ENCODE data around the gene CDR2. TPM values are rescaled to one million over a fixed set of nuclear protein-coding genes. Genes with fewer than 3 reads are reported as not detected.

The CDR2 gene
- total RNA-seq, 1 experiment from 2014 or later: 14.7 TPM

DNA sequence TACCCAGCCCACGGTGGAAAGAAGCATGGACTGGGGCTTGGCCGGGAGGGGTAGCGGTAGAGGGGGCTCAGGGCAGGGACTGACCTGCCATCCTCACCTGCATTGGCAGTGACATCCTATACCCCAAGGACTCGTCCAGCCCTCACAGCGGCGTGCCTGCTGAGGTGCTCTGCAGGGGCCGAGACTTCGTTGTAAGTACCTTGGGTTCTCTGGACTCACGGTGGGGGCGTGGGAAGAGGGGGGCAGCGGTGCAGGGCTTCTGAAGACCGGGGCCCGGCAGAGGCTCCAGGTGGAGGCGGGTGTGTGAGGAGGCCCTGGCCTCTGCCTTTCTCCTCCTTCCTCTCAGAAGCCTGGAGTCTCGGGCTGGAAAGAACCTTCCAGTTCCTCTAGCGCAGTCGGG lies 51.7 kb downstream of the CDR2 start:
- Histone ChIP-seq H3K27ac (ENCODE audit: low read length) (no peak overlapping the region), H3K4me2 (ENCODE audit: low read length) (no peak overlapping the region), H3K27me3 (ENCODE audit: low read length) (no peaks in the 10 kb centered on the region), H3K9me3 (ENCODE audit: low read length) (no peaks in the 10 kb centered on the region), H2AFZ (ENCODE audit: low read length) (no peak overlapping the region), H4K20me1 (ENCODE audit: low read length) (no peaks in the 10 kb centered on the region), H3F3A (ENCODE audit: low read length, unreplicated experiment) (no peaks in the 10 kb centered on the region), H3K4me1 (ENCODE audit: insufficient read depth, low read length) (no peaks in the 10 kb centered on the region), H3K9me2 (replicated peaks; ENCODE audit: low read length) (no peaks in the 10 kb centered on the region), H3K36me3 (ENCODE audit: low read depth, low read length) (peaks cover 18% of the 10 kb centered on the region; the same call in 1 of the 2 replicates), H3K4me3 (ENCODE audit: low read length) (no peak overlapping the region), H3K9ac (ENCODE audit: low read length) (no peak overlapping the region), H3K79me2 (ENCODE audit: low read length) (no peaks in the 10 kb centered on the region)
- ChIA-PET POLR2A (ENCODE audit: unreplicated experiment) (no interaction called here), CTCF (no interaction called here)
- no TSS peak for BruUV-seq (replicated peaks)
- ATAC-seq (no peak), DNase-seq (no peak)
- intact Hi-C loops (cut with micrococcal nuclease): loop anchor here (5.0 to 10.0 kb wide), 2 partner anchors 52 to 1165 kb away; partner anchors contain the start of genes CDR2 and LDAF1
- TF ChIP-seq EZH2 (IDR thresholded peaks at IDR 0.05; ENCODE audit: low read length, unreplicated experiment) (no peak), EZH2phosphoT487 (IDR thresholded peaks at IDR 0.05; ENCODE audit: borderline replicate concordance, low read length) (no peak)
- TF ChIP-seq, protein P1, sequence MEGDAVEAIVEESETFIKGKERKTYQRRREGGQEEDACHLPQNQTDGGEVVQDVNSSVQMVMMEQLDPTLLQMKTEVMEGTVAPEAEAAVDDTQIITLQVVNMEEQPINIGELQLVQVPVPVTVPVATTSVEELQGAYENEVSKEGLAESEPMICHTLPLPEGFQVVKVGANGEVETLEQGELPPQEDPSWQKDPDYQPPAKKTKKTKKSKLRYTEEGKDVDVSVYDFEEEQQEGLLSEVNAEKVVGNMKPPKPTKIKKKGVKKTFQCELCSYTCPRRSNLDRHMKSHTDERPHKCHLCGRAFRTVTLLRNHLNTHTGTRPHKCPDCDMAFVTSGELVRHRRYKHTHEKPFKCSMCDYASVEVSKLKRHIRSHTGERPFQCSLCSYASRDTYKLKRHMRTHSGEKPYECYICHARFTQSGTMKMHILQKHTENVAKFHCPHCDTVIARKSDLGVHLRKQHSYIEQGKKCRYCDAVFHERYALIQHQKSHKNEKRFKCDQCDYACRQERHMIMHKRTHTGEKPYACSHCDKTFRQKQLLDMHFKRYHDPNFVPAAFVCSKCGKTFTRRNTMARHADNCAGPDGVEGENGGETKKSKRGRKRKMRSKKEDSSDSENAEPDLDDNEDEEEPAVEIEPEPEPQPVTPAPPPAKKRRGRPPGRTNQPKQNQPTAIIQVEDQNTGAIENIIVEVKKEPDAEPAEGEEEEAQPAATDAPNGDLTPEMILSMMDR (conservative IDR thresholded peaks at IDR 0.05; ENCODE audit: low read depth, low read length): no peak

DNA sequence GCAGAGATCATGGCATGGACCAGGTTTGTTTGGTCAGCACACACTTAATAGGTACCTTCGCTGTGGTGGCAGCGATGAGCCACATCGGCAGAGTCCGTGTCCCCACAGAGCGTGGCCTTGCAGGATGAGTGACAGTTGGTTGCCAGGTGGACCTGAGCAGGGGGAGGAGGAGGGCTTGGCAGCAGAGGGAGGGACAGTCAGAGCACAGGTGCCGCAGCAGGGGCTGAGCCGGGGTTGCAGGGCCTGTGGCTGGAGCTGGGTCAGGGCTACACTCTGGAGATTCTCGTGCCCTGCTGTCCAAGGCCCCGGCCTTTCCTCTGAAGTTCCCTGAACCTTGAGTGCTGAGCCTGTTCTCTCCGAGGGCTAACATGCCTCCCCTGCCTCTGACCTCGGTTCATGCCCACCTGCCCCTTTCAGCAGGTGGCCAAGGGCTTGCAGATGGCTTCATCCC lies 52.4 kb downstream of the CDR2 start:
- H2AFZ ChIP-seq (ENCODE audit: low read length): no peak overlapping the region
- no peak overlapping the region for H3K4me2 ChIP-seq (ENCODE audit: low read length)
- H3K4me1 ChIP-seq (ENCODE audit: insufficient read depth, low read length): no peaks in the 10 kb centered on the region
- no peaks in the 10 kb centered on the region for H3K9me3 ChIP-seq (ENCODE audit: low read length)
- CTCF ChIA-PET: no interaction called here
- TF ChIP-seq, protein P1 (conservative IDR thresholded peaks at IDR 0.05; ENCODE audit: low read depth, low read length): no peak
- TF ChIP-seq EZH2 (IDR thresholded peaks at IDR 0.05; ENCODE audit: low read length, unreplicated experiment) (no peak), EZH2phosphoT487 (IDR thresholded peaks at IDR 0.05; ENCODE audit: borderline replicate concordance, low read length) (no peak)
- H3K79me2 ChIP-seq (ENCODE audit: low read length): no peaks in the 10 kb centered on the region
- peaks cover 18% of the 10 kb centered on the region; the same call in 1 of the 2 replicates for H3K36me3 ChIP-seq (ENCODE audit: low read depth, low read length)
- ATAC-seq (no peak), DNase-seq (no peak)
- no peaks in the 10 kb centered on the region for H3K9me2 ChIP-seq (replicated peaks; ENCODE audit: low read length)
- no peak overlapping the region for H3K9ac ChIP-seq (ENCODE audit: low read length)
- intact Hi-C loops (cut with micrococcal nuclease): loop anchor here (5.0 to 10.0 kb wide), 2 partner anchors 53 to 1165 kb away; partner anchors contain the start of genes CDR2 and LDAF1
- H3K27me3 ChIP-seq (ENCODE audit: low read length): no peaks in the 10 kb centered on the region
- no peak overlapping the region for H3K4me3 ChIP-seq (ENCODE audit: low read length)
- H4K20me1 ChIP-seq (ENCODE audit: low read length): no peaks in the 10 kb centered on the region
- POLR2A ChIA-PET (ENCODE audit: unreplicated experiment): no interaction called here
- H3F3A ChIP-seq (ENCODE audit: low read length, unreplicated experiment): no peaks in the 10 kb centered on the region
- H3K27ac ChIP-seq (ENCODE audit: low read length): no peak overlapping the region
- BruUV-seq (replicated peaks): no TSS peak

- peak; percentile 72 for ATAC-seq
- H3K4me1 ChIP-seq (ENCODE audit: insufficient read depth, low read length): no peaks in the 10 kb centered on the region
- ChIA-PET CTCF (interaction anchor here (0.5 kb wide), 1 partner anchor 762 kb away, joined by 8 read pairs; no protein-coding TSS in a partner anchor), POLR2A (ENCODE audit: unreplicated experiment) (no interaction called here)
- no peaks in the 10 kb centered on the region for H3F3A ChIP-seq (ENCODE audit: low read length, unreplicated experiment)
- H4K20me1 ChIP-seq (ENCODE audit: low read length): no peaks in the 10 kb centered on the region
- H2AFZ ChIP-seq (ENCODE audit: low read length): no peak overlapping the region
- no peaks in the 10 kb centered on the region for H3K9me2 ChIP-seq (replicated peaks; ENCODE audit: low read length)
- no peaks in the 10 kb centered on the region for H3K27me3 ChIP-seq (ENCODE audit: low read length)
- no peaks in the 10 kb centered on the region for H3K79me2 ChIP-seq (ENCODE audit: low read length)
- no peak overlapping the region for H3K9ac ChIP-seq (ENCODE audit: low read length)
- TF ChIP-seq, protein P1 (conservative IDR thresholded peaks at IDR 0.05; ENCODE audit: low read depth, low read length): peak; percentile 89
- TF ChIP-seq EZH2phosphoT487 (IDR thresholded peaks at IDR 0.05; ENCODE audit: borderline replicate concordance, low read length): no peak
- DNase-seq: peak; percentile 55
- H3K27ac ChIP-seq (ENCODE audit: low read length): no peak overlapping the region
- intact Hi-C loops (cut with micrococcal nuclease): loop anchor here (5.0 to 10.0 kb wide), 2 partner anchors 53 to 1164 kb away; partner anchors contain the start of genes CDR2 and LDAF1
- no TSS peak for BruUV-seq (replicated peaks)
- no peaks in the 10 kb centered on the region for H3K9me3 ChIP-seq (ENCODE audit: low read length)
- H3K4me2 ChIP-seq (ENCODE audit: low read length): no peak overlapping the region
- H3K36me3 ChIP-seq (ENCODE audit: low read depth, low read length): peaks cover 18% of the 10 kb centered on the region; the same call in 1 of the 2 replicates
- no peak overlapping the region for H3K4me3 ChIP-seq (ENCODE audit: low read length)
These were observed 52.9 kb downstream of the CDR2 start for GRCh38 chr16:22321340-22322001.
